ENCODE results near the gene XXYLT1.

The XXYLT1 gene

GRCh38 chr3:195151402-195151801 is 119.6 kb downstream of the XXYLT1 start:
- DNase-seq (ENCODE audit: low read depth), result no peak

DNA sequence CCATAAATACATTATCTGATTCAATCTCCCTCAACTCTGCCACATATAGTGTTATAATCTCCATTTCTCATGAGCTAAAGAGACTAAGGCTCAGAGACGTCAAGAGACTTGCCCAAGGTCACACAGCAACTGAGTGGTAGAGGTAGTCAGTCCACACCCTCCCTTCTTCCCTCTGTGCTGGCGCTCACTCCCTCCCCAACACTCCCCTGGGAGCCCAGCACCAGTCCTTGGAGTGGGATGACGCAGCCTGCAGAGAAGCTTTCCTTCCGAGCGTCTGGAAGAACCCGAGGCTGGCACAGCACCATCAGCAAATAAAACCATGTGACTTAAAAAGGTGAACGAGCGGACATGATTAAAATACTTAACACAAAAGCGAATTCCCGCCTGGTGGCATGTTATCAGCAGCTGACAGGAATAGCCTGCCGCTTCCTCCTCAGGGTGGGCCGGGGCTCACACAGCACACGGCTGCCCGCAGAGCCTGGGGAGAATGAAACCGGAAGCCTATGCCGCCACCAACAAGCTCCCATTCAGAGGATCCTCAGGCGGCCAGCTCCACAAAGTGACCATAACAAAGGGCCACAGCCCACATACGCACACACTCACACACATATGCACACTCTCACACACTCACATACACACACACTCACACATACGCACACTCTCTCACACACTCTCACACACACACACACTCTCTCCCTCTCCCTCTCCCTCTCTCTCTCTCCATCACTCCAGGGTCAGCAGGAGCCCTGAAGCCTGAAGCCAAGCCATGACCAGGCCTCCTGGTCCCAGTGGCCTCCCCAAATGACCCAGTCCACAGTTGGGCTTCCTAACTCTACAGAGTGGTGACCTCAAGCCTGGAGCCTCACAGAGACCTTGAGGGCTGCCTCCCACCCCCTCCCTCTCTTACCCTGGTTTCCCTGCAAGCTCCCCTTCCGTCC is 120.5 kb downstream of the XXYLT1 start:
- DNase-seq (ENCODE audit: low read depth), result peak; percentile 78

- DNase-seq (ENCODE audit: low read depth), result no peak
Observed at GRCh38 chr3:195149292-195150030, 121.5 kb downstream of the XXYLT1 start.

GRCh38 chr3:195148549-195148948 is 122.4 kb downstream of the XXYLT1 start:
- DNase-seq (ENCODE audit: low read depth), result no peak

GRCh38 chr3:195147649-195148080 is 123.3 kb downstream of the XXYLT1 start:
- DNase-seq (ENCODE audit: low read depth), result peak; percentile 69

DNA sequence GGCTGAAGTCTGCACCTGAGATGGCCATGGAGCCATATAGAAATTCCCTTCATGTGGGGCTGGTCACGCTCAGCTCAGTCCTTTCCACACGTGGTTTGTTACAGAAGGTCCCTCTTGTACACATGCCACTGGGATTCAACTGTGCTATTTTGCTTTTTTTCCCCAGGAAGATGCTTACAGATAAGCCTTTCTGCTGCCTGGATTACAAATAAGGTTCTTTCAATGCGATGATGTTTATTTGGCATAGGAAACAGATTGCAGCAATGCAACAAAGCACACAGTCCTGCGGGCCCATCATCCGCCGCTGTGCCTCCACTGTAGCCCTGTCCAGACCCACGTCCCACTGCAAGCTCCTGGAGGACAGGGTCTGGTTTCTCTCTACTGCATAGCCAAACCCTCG is 124.8 kb downstream of the XXYLT1 start:
- no peak for DNase-seq (ENCODE audit: low read depth)

- DNase-seq (ENCODE audit: low read depth), result no peak
Observed at GRCh38 chr3:195145579-195145978, 125.4 kb downstream of the XXYLT1 start.

DNA sequence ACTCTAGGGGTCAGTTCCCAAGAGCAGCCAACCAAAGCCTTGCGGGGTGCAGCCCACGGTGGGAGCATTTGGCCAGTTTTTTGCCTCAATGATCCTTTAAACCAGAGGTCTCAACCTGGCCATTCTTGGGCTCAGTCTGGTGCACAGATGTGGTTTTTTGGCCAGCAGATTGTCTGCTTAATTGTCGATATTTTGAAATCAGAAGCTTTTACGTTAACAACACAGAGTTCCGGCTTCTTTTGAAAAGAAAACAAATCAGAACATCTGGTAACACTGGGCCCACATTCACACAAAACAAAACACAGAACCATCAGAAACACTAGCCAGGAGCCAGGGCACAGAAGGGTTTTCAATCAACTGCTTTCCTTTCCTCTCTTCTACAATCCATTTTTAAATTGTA is 127.7 kb downstream of the XXYLT1 start:
- DNase-seq (ENCODE audit: low read depth), result no peak

GRCh38 chr3:195142519-195142918 is 128.4 kb downstream of the XXYLT1 start:
- DNase-seq (ENCODE audit: low read depth), result no peak

DNA sequence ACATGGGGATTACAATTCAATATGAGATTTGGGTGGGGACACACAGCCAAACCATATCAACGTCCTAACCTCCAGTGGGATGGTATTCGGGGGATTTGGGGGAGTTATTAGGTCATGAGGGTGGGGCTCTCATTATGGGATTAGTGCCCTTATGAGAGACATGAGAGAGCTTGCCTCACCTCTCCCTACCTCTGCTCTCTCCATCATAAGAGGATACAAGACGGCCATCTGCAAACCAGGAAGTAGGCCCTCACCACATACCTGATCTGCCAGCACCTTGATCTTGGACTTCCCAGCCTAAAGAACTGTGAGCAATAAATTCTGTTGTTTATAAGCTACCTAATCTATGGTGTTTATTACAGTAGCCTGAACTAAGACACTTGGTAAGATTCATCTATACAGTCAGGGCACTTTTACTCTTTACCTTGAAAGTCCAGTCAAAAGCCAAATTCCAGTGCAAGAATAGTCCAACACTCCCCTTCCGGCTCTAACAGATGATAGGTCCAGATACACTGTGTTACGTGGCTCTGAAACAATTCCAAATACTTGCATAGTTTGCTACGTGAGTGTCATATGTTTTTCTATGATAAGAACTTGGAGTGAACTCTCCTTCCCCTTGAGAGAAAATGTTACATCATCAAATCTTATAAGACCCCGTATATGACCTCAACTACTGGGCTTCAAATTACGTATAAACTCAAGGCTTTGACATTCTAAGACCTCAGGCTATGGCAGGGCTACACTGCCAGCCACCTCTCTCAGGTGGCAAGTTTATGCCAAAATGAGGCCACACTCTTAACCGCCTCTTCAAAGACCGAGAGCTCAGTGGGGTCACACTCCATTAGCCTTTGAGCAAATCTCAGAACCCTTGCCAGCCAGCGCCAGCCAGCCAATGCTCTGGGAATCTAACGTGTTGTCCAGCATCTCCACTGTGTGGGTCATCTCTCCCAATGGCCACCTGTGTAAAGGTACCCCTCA is 129.9 kb downstream of the XXYLT1 start:
- DNase-seq (ENCODE audit: low read depth), result peak; percentile 92

GRCh38 chr3:195140410-195140809 is 130.5 kb downstream of the XXYLT1 start:
- DNase-seq (ENCODE audit: low read depth), result no peak

- peak; percentile 62 for DNase-seq (ENCODE audit: low read depth)
Observed at GRCh38 chr3:195139876-195140240, 131.1 kb downstream of the XXYLT1 start.

DNA sequence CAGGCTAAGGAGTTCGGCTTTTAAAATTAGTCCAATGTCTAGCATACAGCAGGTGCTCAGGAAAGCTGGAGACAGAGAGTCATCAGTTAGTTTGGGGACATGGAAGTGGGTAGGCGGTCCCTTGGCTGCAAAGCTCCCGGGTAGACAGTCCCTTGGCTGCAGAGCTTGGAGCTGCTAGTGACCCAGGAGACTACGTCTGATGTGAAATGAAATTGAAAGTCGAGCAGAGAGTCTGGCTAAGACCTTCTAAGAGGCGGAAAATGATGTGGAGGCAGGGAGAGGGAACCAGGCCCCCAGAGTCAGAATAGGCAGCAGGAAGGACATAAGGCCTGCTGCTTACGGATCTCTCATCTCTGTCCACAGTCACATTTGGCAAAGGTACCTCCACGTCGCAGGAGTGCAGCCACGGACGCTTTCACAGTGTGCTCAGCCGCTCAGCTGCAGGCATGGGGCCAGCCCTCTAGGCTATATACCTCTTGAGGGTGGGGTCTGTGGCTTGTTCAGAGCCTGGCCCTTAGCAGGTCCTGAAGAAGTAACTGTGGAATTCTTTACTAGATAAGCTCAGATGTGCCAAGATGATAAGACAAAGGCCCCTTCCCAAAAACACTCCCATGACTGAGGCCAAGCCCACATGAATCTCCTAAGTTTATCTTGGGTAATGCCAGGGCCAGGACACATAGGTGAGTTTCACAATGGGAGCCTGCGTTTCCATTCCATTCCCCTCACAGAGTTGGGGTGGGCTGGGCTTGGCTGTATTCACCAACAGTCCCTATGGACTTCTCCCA is 131.7 kb downstream of the XXYLT1 start:
- DNase-seq (ENCODE audit: low read depth), result no peak

DNA sequence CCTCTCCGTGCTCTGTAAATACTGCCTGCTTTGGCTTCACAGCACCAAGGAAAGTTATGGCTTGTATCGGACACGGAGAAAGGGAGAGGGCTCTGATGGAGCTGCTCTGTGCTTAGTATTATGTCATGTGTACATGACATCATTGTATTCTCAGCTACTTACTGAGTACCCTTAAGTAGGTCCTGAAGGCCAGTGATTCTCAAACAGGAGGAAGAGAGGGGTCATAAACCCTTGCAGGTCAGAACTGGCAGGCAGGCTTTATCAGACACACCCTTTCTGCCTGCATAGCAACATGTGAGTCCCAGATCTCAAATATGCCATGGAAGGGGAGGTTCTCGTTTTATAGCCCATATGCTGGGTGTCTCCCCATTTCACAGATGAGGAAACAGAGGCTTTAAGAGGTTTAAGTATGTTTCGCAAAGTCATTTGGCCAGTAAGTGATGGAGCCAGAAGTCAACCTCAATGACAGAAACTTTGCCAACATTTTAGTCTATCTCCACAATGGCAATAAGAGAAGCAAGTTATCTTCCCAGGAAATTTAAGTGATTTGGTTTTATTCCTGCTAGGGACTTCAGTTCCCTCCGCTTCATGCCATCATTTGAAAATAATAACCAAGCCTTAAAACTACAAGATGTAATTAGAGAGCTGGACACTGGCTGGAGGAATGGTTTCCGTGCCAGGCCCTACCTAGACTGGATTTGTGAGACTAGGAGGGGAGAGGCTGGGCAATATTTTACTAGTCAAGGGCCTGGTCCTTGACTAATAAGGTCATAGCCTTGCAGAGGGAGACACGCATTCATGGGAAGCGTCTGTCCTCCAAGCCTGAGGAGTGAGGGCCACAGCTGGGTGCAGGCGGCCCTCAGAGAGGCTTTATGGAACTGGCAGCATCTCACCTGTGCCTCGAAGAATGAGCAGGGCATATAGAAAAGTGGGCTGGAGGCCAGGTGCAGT is 133.0 kb downstream of the XXYLT1 start:
- DNase-seq (ENCODE audit: low read depth), result no peak

- no peak for DNase-seq (ENCODE audit: low read depth)
Observed at GRCh38 chr3:195135917-195136316, 135.0 kb downstream of the XXYLT1 start.

DNA sequence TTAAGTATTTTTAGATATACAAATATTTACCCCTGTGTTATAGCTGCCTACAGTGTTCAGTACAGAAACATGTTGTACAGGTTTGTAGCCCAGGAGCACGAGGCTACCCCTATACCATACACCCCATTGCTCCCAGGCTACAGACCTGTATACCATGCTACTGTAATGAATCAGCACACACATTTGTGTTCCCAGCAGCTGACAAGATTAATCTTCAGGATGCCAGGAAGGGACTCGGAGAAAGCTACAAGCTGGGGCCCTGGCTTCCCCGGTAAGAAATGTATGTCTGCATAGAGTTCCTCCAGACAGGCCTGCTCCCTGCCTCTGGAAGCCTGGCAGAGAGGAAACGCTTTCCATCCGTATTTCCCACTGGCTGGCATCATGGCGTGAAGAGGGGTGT is 136.5 kb downstream of the XXYLT1 start:
- no peak for DNase-seq (ENCODE audit: low read depth)

GRCh38 chr3:195133462-195133861 is 137.5 kb downstream of the XXYLT1 start:
- DNase-seq (ENCODE audit: low read depth), result no peak

GRCh38 chr3:195133013-195133412 is 137.9 kb downstream of the XXYLT1 start:
- DNase-seq (ENCODE audit: low read depth), result no peak

GRCh38 chr3:195131176-195131575 is 139.8 kb downstream of the XXYLT1 start:
- no peak for DNase-seq (ENCODE audit: low read depth)

Measured in iris pigment epithelial cell (primary cell).